Measurements from ENCODE around the gene PAPLN.

DNA sequence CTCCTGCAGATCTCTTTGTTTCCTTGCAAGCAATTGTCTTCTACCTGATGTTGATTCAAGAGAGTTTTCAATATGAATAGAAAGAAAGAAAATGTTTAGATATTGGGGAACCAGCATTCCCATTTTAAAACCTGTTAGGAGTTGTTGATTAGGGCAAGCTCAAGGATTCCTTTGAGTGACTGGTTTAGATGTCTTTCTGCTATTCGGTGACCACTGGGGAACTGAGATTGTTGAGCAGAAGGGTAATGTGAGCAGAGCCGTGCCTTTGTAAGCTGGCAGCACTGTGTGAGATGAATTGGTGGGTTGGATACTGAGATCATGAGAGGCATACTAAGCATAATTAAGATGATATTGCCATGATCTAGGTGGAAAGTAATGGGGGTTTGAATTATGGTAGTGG lies 39.1 kb upstream of the PAPLN start:
- TF ChIP-seq ZNF549 (CRISPR knock-in tag; IDR thresholded peaks at IDR 0.05) (no peak), ZNF138 (CRISPR knock-in tag; IDR thresholded peaks at IDR 0.05; ENCODE audit: low read depth) (no peak), PHB2 (IDR thresholded peaks at IDR 0.05; ENCODE audit: partially characterized antibody) (no peak), EZH2 (conservative IDR thresholded peaks at IDR 0.05; ENCODE audit: low read depth, low read length) (no peak), NFIC (IDR thresholded peaks at IDR 0.05; ENCODE audit: low read length) (no peak), KDM5A (IDR thresholded peaks at IDR 0.05; ENCODE audit: borderline replicate concordance, low read length) (no peak), MAZ (IDR thresholded peaks at IDR 0.05; ENCODE audit: borderline replicate concordance, low read depth, low read length) (no peak), MAZ (CRISPR knock-in tag; IDR thresholded peaks at IDR 0.05; ENCODE audit: low read depth) (no peak)
- TF ChIP-seq, protein P1, sequence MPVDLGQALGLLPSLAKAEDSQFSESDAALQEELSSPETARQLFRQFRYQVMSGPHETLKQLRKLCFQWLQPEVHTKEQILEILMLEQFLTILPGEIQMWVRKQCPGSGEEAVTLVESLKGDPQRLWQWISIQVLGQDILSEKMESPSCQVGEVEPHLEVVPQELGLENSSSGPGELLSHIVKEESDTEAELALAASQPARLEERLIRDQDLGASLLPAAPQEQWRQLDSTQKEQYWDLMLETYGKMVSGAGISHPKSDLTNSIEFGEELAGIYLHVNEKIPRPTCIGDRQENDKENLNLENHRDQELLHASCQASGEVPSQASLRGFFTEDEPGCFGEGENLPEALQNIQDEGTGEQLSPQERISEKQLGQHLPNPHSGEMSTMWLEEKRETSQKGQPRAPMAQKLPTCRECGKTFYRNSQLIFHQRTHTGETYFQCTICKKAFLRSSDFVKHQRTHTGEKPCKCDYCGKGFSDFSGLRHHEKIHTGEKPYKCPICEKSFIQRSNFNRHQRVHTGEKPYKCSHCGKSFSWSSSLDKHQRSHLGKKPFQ (CRISPR knock-in tag; IDR thresholded peaks at IDR 0.05; ENCODE audit: insufficient replicate concordance): no peak
- TF ChIP-seq, protein P2, sequence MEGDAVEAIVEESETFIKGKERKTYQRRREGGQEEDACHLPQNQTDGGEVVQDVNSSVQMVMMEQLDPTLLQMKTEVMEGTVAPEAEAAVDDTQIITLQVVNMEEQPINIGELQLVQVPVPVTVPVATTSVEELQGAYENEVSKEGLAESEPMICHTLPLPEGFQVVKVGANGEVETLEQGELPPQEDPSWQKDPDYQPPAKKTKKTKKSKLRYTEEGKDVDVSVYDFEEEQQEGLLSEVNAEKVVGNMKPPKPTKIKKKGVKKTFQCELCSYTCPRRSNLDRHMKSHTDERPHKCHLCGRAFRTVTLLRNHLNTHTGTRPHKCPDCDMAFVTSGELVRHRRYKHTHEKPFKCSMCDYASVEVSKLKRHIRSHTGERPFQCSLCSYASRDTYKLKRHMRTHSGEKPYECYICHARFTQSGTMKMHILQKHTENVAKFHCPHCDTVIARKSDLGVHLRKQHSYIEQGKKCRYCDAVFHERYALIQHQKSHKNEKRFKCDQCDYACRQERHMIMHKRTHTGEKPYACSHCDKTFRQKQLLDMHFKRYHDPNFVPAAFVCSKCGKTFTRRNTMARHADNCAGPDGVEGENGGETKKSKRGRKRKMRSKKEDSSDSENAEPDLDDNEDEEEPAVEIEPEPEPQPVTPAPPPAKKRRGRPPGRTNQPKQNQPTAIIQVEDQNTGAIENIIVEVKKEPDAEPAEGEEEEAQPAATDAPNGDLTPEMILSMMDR (CRISPR knock-in tag; IDR thresholded peaks at IDR 0.05): no peak
- TF ChIP-seq, protein P3, sequence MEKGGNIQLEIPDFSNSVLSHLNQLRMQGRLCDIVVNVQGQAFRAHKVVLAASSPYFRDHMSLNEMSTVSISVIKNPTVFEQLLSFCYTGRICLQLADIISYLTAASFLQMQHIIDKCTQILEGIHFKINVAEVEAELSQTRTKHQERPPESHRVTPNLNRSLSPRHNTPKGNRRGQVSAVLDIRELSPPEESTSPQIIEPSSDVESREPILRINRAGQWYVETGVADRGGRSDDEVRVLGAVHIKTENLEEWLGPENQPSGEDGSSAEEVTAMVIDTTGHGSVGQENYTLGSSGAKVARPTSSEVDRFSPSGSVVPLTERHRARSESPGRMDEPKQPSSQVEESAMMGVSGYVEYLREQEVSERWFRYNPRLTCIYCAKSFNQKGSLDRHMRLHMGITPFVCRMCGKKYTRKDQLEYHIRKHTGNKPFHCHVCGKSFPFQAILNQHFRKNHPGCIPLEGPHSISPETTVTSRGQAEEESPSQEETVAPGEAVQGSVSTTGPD (CRISPR knock-in tag; IDR thresholded peaks at IDR 0.05): no peak
